ENCODE results near the gene PPP1R9A. TPM values are rescaled to one million over a fixed set of nuclear protein-coding genes. Genes with fewer than 3 reads are reported as not detected.

Gene PPP1R9A
- total RNA-seq, 4 donors from 2014 or later = 21.0 to 48.4 (median 31.6) TPM

DNA sequence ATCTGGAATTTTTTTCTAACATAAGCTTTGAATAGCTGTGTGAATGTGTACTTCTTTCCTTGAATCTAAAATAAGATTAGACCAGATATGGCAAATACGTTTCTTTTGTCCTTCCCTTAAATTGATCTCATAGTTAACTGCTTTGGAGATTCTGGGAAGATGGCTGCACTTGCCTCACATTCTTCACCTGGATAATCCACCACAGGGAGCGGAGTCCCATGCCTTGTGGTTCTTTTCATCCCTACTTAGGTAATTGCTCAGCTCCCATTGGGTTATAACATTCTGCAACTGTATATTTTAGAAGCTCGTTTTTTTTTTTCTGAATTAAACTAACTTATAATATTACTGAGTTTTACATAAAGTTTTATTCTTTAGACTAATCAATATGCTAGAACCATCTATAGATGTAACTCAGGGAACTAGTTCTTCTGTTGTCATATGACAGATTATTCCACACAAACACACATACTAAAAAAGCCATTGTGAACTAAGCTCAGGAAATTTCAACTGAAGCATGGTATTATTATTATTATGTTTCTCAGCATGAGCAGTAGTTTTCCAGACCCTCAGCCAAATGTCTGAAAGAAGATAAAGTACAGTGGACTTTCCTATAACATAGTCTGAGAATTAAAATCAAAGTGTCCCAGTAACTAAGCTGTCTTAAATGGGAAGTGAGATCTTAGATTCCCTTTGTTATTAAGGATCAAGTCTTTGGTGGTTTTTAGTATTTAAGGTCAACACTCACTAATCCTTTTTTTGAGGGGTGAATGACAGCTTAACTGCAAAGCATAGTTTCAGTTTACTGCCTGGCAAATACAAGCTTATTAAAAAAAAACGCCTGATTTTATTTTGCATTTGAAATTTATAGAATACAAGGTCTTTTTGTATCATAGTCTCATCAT, 182.3 kb downstream of the PPP1R9A start:
- Histone ChIP-seq H3K36me3 (no peaks in the 10 kb centered on the region), H3K4me1 (peaks cover 0 to 13% (median 9%) of the 10 kb centered on the region in 3 donors), H3K27ac (no peak overlapping the region), H3K9me3 (no peaks in the 10 kb centered on the region), H3K27me3 (no peaks in the 10 kb centered on the region), H3K4me3 (no peak overlapping the region)
- no peak for ATAC-seq
- TF ChIP-seq, protein P1, sequence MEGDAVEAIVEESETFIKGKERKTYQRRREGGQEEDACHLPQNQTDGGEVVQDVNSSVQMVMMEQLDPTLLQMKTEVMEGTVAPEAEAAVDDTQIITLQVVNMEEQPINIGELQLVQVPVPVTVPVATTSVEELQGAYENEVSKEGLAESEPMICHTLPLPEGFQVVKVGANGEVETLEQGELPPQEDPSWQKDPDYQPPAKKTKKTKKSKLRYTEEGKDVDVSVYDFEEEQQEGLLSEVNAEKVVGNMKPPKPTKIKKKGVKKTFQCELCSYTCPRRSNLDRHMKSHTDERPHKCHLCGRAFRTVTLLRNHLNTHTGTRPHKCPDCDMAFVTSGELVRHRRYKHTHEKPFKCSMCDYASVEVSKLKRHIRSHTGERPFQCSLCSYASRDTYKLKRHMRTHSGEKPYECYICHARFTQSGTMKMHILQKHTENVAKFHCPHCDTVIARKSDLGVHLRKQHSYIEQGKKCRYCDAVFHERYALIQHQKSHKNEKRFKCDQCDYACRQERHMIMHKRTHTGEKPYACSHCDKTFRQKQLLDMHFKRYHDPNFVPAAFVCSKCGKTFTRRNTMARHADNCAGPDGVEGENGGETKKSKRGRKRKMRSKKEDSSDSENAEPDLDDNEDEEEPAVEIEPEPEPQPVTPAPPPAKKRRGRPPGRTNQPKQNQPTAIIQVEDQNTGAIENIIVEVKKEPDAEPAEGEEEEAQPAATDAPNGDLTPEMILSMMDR (IDR thresholded peaks at IDR 0.05) = no peak
- TF ChIP-seq EP300 (IDR thresholded peaks at IDR 0.05) (no peak), POLR2A (IDR thresholded peaks at IDR 0.05) (no peak), POLR2AphosphoS5 (IDR thresholded peaks at IDR 0.05) (no peak)
- 77 to 79% methylated on average over 3 to 4 of the region's 4 CpGs for WGBS, 2 donors (ENCODE audit: low coverage in 1 of 2)

GRCh38 chr7:95092324-95092723, 184.9 kb downstream of the PPP1R9A start:
- Histone ChIP-seq H3K9me3 (no peaks in the 10 kb centered on the region), H3K27ac (no peak overlapping the region), H3K4me1 (peaks cover 0 to 13% (median 9%) of the 10 kb centered on the region in 3 donors), H3K27me3 (no peaks in the 10 kb centered on the region), H3K4me3 (no peak overlapping the region), H3K36me3 (no peaks in the 10 kb centered on the region)
- ATAC-seq = no peak
- TF ChIP-seq EP300 (IDR thresholded peaks at IDR 0.05) (no peak), POLR2AphosphoS5 (IDR thresholded peaks at IDR 0.05) (no peak), POLR2A (IDR thresholded peaks at IDR 0.05) (no peak)
- TF ChIP-seq, protein P1 (IDR thresholded peaks at IDR 0.05) = no peak
- WGBS, 2 donors (ENCODE audit: low coverage in 1 of 2) = 13 to 25% methylated on average over 1 of the region's 1 CpG

GRCh38 chr7:95095259-95095965, 188.0 kb downstream of the PPP1R9A start:
- TF ChIP-seq POLR2AphosphoS5 (IDR thresholded peaks at IDR 0.05) (no peak), POLR2A (IDR thresholded peaks at IDR 0.05) (no peak), EP300 (IDR thresholded peaks at IDR 0.05) (no peak)
- TF ChIP-seq, protein P1 (IDR thresholded peaks at IDR 0.05) = no peak
- 71 to 83% methylated on average over 2 of the region's 2 CpGs for WGBS, 2 donors (ENCODE audit: low coverage in 1 of 2)
- no peaks in the 10 kb centered on the region for H3K9me3 ChIP-seq
- no peak overlapping the region for H3K27ac ChIP-seq
- peaks cover 0 to 21% (median 9%) of the 10 kb centered on the region in 3 donors for H3K4me1 ChIP-seq
- ATAC-seq = no peak
- no peaks in the 10 kb centered on the region for H3K36me3 ChIP-seq
- H3K4me3 ChIP-seq = no peak overlapping the region
- H3K27me3 ChIP-seq = no peaks in the 10 kb centered on the region

- H3K4me3 ChIP-seq = no peak overlapping the region
- H3K27ac ChIP-seq = no peak overlapping the region
- no peaks in the 10 kb centered on the region for H3K36me3 ChIP-seq
- ATAC-seq = no peak
- TF ChIP-seq, protein P1 (IDR thresholded peaks at IDR 0.05) = no peak
- no peak for TF ChIP-seq EP300 (IDR thresholded peaks at IDR 0.05)
- no peak for TF ChIP-seq POLR2A (IDR thresholded peaks at IDR 0.05)
- no peak for TF ChIP-seq POLR2AphosphoS5 (IDR thresholded peaks at IDR 0.05)
- no peaks in the 10 kb centered on the region for H3K9me3 ChIP-seq
- H3K27me3 ChIP-seq = no peaks in the 10 kb centered on the region
- H3K4me1 ChIP-seq = peaks cover 0 to 21% (median 9%) of the 10 kb centered on the region in 3 donors
Measured at GRCh38 chr7:95095966-95096540, 188.7 kb downstream of the PPP1R9A start.

All from gastroesophageal sphincter (tissue), 4 donors.